Mesodermal cell (in vitro differentiated cells): Measurements from ENCODE around the gene HS1BP3.

Experiments
- H3K27ac ChIP-seq: 2 replicates; pipeline ENCODE4 v1.7.0; 2013; ENCODE audit warnings: mild to moderate bottlenecking, low read depth, low read length, moderate library complexity; ENCODE audit not compliant: severe bottlenecking
- H3K36me3 ChIP-seq: 2 replicates; pipeline ENCODE4 v1.7.1; 2013; ENCODE audit warnings: mild to moderate bottlenecking, low read length, moderate library complexity; ENCODE audit not compliant: control insufficient read depth, insufficient read depth
- H3K4me1 ChIP-seq: one replicate; pipeline ENCODE4 v1.7.1; 2013; ENCODE audit warnings: mild to moderate bottlenecking, low read length; ENCODE audit not compliant: insufficient read depth, control insufficient read depth, poor library complexity, severe bottlenecking
- H3K4me3 ChIP-seq: 2 replicates; pipeline ENCODE4 v1.7.0; 2013; ENCODE audit warnings: low read length, control low read depth, mild to moderate bottlenecking; ENCODE audit not compliant: insufficient read depth, poor library complexity, severe bottlenecking; ENCODE audit errors: extremely low read depth
- H3K9me3 ChIP-seq: 2 replicates; pipeline ENCODE4 v1.7.1; 2013; ENCODE audit warnings: mild to moderate bottlenecking, low read length, moderate library complexity; ENCODE audit not compliant: control insufficient read depth
- WGBS, 2 experiments: methylation state at CpG; one replicate each; pipeline ENCODE4 v1.1.5; 2013; ENCODE audit warnings: missing lambda C conversion rate in 2 of 2; ENCODE audit not compliant: insufficient coverage in 2 of 2; 5-methylcytosine and 5-hydroxymethylcytosine counted together

The HS1BP3 gene

DNA sequence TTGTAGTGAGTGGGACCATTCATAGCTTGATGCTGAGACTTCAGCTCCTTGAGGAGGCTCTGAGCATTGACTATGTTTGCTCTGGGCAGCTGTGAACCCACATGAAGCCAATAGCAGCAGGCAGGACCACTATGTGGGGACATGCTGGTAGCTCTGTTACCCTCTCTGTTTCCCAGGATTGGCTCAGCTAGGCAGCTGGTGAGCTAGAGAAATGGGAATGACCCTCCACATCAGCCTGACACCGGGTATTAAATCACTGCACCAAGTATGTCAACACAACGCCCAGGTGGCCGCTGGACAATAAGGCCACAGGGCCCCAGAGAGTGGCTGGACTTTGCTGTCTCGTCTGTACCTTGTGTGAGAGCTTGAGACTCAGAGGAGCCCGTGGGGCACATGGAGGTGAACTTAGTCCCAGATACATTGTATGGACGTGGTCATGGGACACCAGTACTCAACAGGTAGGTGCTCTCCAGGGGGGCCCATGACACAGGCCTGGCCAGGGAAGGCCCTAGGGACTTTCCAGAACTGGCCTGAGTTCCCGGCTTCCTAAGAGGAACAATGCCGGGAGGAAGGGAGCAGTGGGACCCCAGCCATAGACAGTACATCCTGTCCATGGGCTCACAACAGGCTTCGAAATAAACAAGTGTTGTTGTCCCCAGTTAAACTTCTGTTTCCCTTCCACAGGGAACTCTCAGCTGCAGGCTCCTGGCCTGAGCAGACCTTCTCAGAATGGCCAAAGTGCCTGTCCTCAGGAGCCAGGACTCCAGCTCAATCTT, 35.2 kb downstream of the HS1BP3 start:
- H3K36me3 ChIP-seq, result peaks cover 10% of the 10 kb centered on the region
- no peak overlapping the region for H3K27ac ChIP-seq
- 85 to 89% methylated on average over 7 to 9 of the region's 9 CpGs for WGBS, 2 experiments
- no peak overlapping the region for H3K4me3 ChIP-seq
- H3K4me1 ChIP-seq, result peaks cover 49% of the 10 kb centered on the region
- H3K9me3 ChIP-seq, result no peaks in the 10 kb centered on the region

DNA sequence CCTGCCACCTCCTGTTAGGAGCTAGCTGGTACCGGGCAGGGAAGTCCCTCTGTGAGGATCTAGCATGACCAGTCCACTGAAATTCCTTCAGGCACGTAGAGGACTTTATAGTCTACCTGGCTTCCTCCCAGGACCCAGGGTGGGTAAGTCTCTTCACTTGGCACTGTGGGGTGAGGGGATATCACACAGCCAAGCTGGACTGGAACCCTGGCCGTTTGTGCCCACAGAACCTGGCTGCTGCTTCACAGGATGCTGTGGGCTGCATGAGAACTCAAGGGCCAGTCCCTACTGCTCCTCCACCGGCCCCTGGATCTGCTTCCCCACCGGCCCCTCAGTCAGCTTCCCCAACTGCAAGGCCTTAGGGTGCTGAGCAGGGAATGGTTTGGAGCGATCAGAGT, 35.8 kb downstream of the HS1BP3 start:
- no peaks in the 10 kb centered on the region for H3K9me3 ChIP-seq
- H3K4me1 ChIP-seq, result peaks cover 49% of the 10 kb centered on the region
- no peak overlapping the region for H3K4me3 ChIP-seq
- H3K27ac ChIP-seq, result no peak overlapping the region
- peaks cover 4% of the 10 kb centered on the region for H3K36me3 ChIP-seq
- 62 to 82% methylated on average over 3 to 6 of the region's 6 CpGs for WGBS, 2 experiments

DNA sequence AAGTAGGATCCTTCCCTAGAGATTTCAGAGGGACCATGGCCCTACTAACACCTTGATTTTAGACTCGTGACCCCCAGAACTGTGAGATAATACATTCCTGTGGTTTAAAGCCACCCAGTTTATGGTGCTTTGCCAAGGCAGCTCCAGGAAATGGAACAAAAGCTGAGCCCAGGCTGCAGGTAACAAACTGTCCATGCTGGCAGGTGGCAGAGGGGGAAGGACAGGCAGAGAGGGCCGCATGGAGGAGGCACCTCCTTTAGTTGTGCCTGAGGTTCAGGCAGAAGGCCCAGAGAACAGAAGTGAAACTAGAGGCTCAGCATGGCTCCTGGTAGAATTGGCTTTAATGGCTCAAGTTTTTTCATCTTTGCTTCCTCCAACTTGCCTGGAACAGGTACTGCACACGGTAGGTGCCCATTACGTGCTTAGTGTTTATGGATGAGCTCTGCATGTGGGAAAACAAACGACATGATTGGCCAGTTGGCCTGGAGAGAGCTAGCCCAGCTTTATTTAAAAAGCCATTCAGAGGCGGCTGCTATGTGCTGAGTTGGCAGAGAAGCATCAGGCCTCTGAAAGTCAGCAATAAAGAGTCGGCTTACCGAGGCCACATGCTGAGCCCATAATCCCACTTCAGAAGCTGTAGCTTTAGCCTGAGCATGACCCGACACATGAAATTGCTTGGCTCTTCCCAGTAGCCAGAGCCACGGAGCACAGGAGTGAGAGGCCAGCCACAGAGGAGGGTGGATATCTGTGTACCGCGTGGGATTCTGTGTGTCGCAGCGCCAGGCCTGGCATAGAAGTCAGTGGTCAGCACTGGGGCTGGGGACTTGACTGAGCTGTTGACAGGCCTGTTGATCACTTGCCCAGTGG, 36.5 kb downstream of the HS1BP3 start:
- H3K9me3 ChIP-seq, result no peaks in the 10 kb centered on the region
- 48 to 57% methylated on average over 10 to 13 of the region's 14 CpGs for WGBS, 2 experiments
- H3K27ac ChIP-seq, result peak overlapping the region; percentile 45
- H3K4me3 ChIP-seq, result no peak overlapping the region
- H3K4me1 ChIP-seq, result peaks cover 44% of the 10 kb centered on the region
- peaks cover 3% of the 10 kb centered on the region for H3K36me3 ChIP-seq

DNA sequence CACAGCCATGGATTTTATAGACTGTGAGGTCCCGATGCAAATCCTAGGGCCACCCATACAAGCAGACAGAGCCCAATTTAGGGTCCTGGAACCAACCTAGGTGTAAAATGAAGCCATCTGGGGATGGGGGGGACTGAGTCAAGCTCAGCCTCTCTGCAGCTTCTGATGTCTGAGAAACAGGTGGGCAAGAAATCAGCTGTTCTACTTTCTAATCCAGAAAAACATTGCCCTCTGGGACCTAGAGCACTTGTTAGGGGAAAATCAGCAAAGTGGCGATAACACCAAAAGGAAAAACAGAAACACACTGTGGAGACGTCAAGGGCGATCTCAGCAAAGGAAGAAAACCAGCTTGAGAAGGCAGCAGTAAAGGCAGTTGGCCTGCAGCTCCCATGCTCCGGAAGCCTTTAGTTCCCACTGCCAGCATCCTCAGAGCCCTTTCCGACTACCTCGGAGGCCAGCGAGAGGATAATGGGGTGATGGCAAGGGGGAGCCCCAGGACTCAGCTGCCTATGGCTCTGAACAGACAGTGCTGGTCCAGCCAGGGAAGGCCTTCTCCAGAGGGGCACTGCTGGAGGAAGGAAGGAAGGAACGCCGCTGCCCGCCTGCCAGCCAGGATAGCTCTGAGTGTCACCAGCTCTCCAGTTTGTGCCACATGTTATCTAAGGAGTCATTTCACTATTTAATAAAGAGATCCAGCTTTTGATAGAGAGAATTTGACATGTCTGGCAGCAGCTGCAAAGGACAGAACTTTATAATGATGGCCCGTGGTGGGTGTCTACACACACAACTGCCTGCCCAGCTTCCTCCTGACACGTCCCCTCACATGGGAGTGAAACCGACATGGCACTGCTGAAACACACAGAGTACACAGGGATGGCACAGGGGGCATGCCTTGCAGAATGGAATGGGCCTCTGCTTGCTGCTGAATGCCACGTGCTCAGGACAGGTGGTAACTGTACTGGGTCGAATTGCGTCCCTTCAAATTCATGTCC, 37.7 kb downstream of the HS1BP3 start:
- Histone ChIP-seq H3K4me3 (no peak overlapping the region), H3K4me1 (peaks cover 39% of the 10 kb centered on the region), H3K9me3 (no peaks in the 10 kb centered on the region), H3K27ac (peak overlapping the region; percentile 16), H3K36me3 (no peaks in the 10 kb centered on the region)
- WGBS, 2 experiments, result 93 to 94% methylated on average over 11 to 13 of the region's 17 CpGs

DNA sequence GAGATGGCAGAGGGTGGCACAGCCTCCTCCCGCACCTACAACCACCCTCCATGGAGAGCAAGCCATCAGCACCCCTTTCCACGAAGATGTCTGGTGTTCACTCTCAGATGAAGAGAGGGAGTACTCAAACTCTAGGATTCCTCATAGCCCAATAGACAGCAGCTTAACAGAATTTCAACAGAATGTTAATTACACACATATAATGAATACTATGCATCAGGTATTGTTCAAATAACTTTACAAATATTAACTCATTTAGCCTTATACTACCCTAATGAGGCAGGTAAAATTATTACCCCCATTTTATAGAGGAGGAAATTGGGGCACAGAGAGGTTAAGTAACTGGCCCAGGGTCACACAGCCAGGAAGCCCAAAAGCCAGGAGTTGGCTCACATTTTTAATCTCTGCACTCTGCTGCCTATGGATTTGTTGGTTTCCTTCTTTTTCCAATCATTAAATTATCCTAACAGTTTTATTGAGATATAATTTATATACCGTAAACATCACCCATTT, 39.0 kb downstream of the HS1BP3 start:
- 100% methylated on average over 2 of the region's 3 CpGs; no CpG with 5 or more reads in 1 of the 2 experiments for WGBS, 2 experiments
- H3K36me3 ChIP-seq, result no peaks in the 10 kb centered on the region
- peak overlapping the region; percentile 79 for H3K27ac ChIP-seq
- H3K4me1 ChIP-seq, result peaks cover 26% of the 10 kb centered on the region
- no peak overlapping the region for H3K4me3 ChIP-seq
- H3K9me3 ChIP-seq, result peaks cover 7% of the 10 kb centered on the region

DNA sequence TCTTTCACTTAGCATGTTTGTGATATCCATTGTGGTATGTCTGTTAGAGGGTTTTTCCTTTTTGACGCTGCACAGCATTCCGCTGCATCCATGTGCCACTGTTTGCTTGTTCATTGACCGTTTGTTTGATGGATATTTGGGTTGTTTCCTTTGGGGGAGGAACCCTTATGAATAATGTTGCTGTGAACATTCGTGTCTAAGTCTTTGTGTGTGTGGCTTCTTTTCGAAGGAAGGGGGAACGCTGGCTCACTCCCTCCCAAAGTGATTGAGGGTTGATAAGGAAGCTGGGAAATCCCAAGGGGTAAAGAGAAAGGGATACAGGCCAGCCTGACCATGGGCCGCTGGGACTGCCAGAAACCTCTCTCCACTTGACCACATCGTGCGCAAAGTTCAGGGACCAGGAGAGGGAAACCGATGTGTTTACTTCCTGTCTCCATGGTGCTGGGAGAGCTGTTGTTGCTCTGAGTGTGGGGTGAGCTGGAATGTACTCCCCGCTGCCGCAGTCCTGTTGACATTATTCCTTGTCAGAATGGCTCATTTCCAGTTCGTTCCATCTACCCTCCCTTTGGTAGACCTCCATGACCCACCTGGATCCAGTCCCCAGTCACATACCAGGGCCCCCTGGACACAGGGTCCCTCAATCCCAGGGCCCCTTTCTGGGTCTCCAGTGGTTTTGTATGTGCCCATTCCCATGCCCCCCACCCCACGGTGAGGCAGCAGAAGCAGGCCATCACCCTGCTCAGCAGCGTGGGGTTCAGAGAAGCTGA, 39.6 kb downstream of the HS1BP3 start:
- Histone ChIP-seq H3K27ac (peak overlapping the region; percentile 79), H3K36me3 (no peaks in the 10 kb centered on the region), H3K4me1 (peaks cover 19% of the 10 kb centered on the region), H3K4me3 (no peak overlapping the region), H3K9me3 (peaks cover 7% of the 10 kb centered on the region)
- 81 to 86% methylated on average over 9 of the region's 15 CpGs for whole genome bisulfite sequencing, 2 experiments

DNA sequence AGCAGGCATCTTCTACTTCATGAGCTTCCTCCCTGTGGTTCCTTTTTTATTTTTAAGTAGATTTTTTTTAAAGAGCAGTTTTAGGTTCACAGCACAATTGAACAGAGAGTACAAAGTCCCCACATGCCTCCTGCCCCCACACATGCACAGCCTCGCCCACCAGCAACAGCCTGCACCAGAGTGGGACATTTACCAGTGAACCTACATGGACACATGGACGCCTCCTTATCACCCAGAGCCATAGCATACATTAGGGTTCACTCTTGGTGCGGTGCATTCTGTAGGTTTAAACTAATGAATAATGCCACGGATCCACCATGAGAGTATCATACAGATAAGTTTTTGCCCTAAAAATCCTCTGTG, 40.9 kb downstream of the HS1BP3 start:
- no peak overlapping the region for H3K4me3 ChIP-seq
- H3K27ac ChIP-seq, result no peak overlapping the region
- H3K36me3 ChIP-seq, result no peaks in the 10 kb centered on the region
- 67 to 90% methylated on average over 2 to 3 of the region's 4 CpGs for WGBS, 2 experiments
- H3K4me1 ChIP-seq, result peaks cover 18% of the 10 kb centered on the region
- peaks cover 7% of the 10 kb centered on the region for H3K9me3 ChIP-seq

DNA sequence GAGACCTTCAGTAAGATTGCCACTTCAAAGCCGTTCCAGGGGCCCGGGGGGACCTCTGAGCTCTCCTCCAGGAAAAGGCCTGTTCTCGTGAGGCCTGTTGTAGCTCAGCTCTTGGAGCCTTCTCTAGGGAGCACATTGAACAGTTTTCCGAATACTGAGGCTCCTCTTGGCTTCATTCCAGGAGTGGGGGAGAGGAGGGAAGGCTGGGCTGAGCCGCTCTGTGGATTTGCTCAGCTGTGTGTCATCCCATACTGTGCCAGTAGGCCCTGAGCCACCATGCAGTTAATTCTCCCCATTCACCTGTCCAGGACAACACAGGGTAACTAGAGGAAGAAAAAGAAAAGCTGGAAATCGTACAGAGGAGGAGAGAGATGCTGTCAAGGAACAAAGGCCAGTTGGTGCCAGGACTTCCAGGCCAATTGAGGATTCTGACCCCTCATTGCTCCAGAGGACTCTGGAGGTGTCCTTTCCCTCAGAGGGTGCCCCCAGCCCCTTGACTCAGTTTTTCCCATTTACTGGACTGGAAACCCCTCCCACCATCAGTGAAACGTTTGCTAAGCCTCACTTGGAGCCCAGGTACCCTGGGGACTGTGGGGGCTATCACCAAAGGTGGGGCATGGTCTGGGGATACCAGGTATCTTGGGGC, 41.4 kb downstream of the HS1BP3 start:
- peaks cover 7% of the 10 kb centered on the region for H3K9me3 ChIP-seq
- H3K36me3 ChIP-seq, result no peaks in the 10 kb centered on the region
- H3K4me3 ChIP-seq, result no peak overlapping the region
- WGBS, 2 experiments, result 87 to 98% methylated on average over 5 to 6 of the region's 7 CpGs
- H3K4me1 ChIP-seq, result peaks cover 17% of the 10 kb centered on the region
- no peak overlapping the region for H3K27ac ChIP-seq

DNA sequence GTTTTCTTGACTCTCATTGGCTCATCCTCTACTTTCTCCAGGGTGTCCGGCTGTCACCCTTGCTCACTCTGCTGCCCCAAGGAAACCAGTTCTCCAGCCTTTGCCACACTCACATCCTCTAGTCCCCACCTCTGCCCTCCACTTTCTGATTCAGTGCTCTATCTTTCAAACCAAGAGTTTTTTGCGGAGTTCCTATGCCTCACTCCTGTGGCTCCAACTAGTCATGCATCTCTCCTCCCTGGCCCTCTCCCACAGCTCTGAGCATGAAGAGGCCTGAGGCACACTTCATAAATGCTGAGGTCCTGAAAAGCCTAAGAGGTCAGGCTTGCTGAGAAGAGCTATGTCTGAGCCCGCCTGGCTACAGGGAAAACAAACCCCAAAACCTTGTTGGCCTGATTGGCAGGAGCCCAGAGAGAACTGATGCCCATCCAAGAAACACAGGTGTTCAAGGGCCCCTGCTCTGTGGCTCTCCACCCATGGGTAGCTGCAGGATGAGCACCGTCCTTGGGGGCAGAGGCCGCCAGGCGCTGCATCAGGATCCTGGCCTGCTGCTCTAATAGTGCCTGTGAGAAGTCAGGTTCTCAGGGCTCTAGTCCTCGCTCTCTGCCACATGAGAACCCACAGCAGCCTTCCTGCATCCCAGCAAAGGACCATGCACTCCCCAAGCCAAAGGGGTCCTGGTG, 42.1 kb downstream of the HS1BP3 start:
- WGBS, 2 experiments, result 95 to 100% methylated on average over 5 to 7 of the region's 7 CpGs
- Histone ChIP-seq H3K4me1 (peaks cover 13% of the 10 kb centered on the region), H3K9me3 (peaks cover 7% of the 10 kb centered on the region), H3K27ac (no peak overlapping the region), H3K36me3 (no peaks in the 10 kb centered on the region), H3K4me3 (no peak overlapping the region)
